Naive thymus-derived CD4-positive, alpha-beta T cell (primary cell): ENCODE measurements around the gene TMLHE. TPM values are rescaled to one million over a fixed set of nuclear protein-coding genes. Genes with fewer than 3 reads are reported as not detected.
"Not testable (repeated sequence)": the region's sequence is repeated elsewhere in the genome, so short reads cannot be mapped to it uniquely, and the experiment has no call there.

Source experiments
- ATAC-seq: fragments of 150-1000 bp; cut with Tn5 transposase; 2 replicates; pipeline ENCODE4 v1.10.0; 2021; ENCODE audit warnings: mild to moderate bottlenecking, moderate library complexity
- CTCF ChIA-PET: fragments of 350-600 bp; sonication (Branson Sonifier 250); formaldehyde crosslinking; loops from one replicate; lab custom pipeline; 2021; ENCODE audit warnings: antibody characterized with exemption; lab: Charles Lee
- POLR2A ChIA-PET: fragments of 350-600 bp; sonication (Branson Sonifier 250); formaldehyde crosslinking; loops from one replicate; lab custom pipeline; 2021; ENCODE audit warnings: antibody characterized with exemption, inconsistent platforms; lab: Charles Lee
- DNase-seq, 9 donors: peaks; one replicate each; pipeline versions ENCODE4 v3.0.0 to v3.0.0-alpha.2; 2020 to 2022; ENCODE audit warnings: mixed read lengths in 1 of 9
- H3K27ac ChIP-seq: one replicate; pipeline ENCODE4 v1.7.0; 2013; ENCODE audit warnings: mild to moderate bottlenecking, low read depth, low read length, moderate library complexity
- H3K27me3 ChIP-seq, 2 donors: one replicate each; pipeline ENCODE4 v1.7.0; 2013; ENCODE audit warnings: low read length in 2 of 2, mild to moderate bottlenecking in 2 of 2, moderate library complexity in 2 of 2; ENCODE audit not compliant: control insufficient read depth in 2 of 2, insufficient read depth in 2 of 2
- H3K36me3 ChIP-seq, 3 experiments: 1 replicate in 2 of 3; 2 replicates in 1 of 3; pipeline ENCODE4 v1.7.0; 2013; ENCODE audit warnings: low read length in 3 of 3, mild to moderate bottlenecking in 3 of 3, moderate library complexity in 1 of 3; ENCODE audit not compliant: insufficient read depth in 3 of 3, control insufficient read depth in 2 of 3
- H3K4me1 ChIP-seq, 2 donors: one replicate each; pipeline ENCODE4 v1.7.0; 2013; ENCODE audit warnings: low read length in 2 of 2, mild to moderate bottlenecking in 2 of 2, moderate library complexity in 1 of 2; ENCODE audit not compliant: control insufficient read depth in 2 of 2, insufficient read depth in 2 of 2
- H3K4me3 ChIP-seq: 2 replicates; pipeline ENCODE4 v1.7.0; 2013; ENCODE audit warnings: mild to moderate bottlenecking, low read length
- H3K9me3 ChIP-seq, 3 experiments: 1 replicate in 2 of 3; 2 replicates in 1 of 3; pipeline ENCODE4 v1.7.0; 2013; ENCODE audit warnings: low read length in 3 of 3; ENCODE audit not compliant: control insufficient read depth in 2 of 3
- H3K27ac Mint-ChIP-seq, 9 donors: one replicate each; pipeline ENCODE4 v1.8.0; 2020 to 2022; ENCODE audit warnings: mixed read lengths in 9 of 9, mild to moderate bottlenecking in 8 of 9, moderate library complexity in 5 of 9, inconsistent platforms in 2 of 9
- H3K27me3 Mint-ChIP-seq, 5 donors: one replicate each; pipeline ENCODE4 v1.8.0; 2021 to 2022; ENCODE audit warnings: mixed read lengths in 5 of 5, mild to moderate bottlenecking in 1 of 5
- H3K36me3 Mint-ChIP-seq, 5 donors: one replicate each; pipeline ENCODE4 v1.8.0; 2020 to 2022; ENCODE audit warnings: mixed read lengths in 5 of 5, mild to moderate bottlenecking in 3 of 5, inconsistent platforms in 1 of 5
- H3K4me1 Mint-ChIP-seq, 7 donors: one replicate each; pipeline ENCODE4 v1.8.0; 2020 to 2022; ENCODE audit warnings: mixed read lengths in 7 of 7, mild to moderate bottlenecking in 3 of 7, inconsistent platforms in 1 of 7
- H3K4me3 Mint-ChIP-seq, 10 donors: one replicate each; pipeline ENCODE4 v1.8.0; 2020 to 2022; ENCODE audit warnings: mild to moderate bottlenecking in 10 of 10, mixed read lengths in 10 of 10, moderate library complexity in 6 of 10, inconsistent platforms in 2 of 10
- H3K9me3 Mint-ChIP-seq, 11 donors: one replicate each; pipeline ENCODE4 v1.8.0; 2020 to 2022; ENCODE audit warnings: mixed read lengths in 11 of 11, mild to moderate bottlenecking in 4 of 11, inconsistent platforms in 1 of 11, moderate library complexity in 1 of 11
- intact Hi-C, 2 donors: fragments of 100-400 bp; cut with micrococcal nuclease; formaldehyde crosslinking; loops; one replicate each; pipeline ENCODE4 v1.15.1; 2023
- microRNA-seq: library from miRNA; unstranded; fragments of <30 nt; microRNA quantifications from one replicate; pipeline ENCODE4 v1.2.0, GENCODE V29; 2022; ENCODE audit warnings: borderline microRNAs expressed
- polyA plus RNA-seq, 2 donors: library from polyadenylated mRNA; unstranded; fragments of 300-500 nt; fragmentation: Illumina TruSeq; gene quantifications; one replicate each; pipeline ENCODE4 v1.2.3, GENCODE V29; 2021
- total RNA-seq, 6 experiments: library from RNA in 5 of 6; stranded (reverse) in 5 of 6; gene quantifications; 1 replicate in 5 of 6; 2 replicates in 1 of 6; pipeline ENCODE4 v1.2.3 and lab custom pipeline; 2021 to 2026

Gene TMLHE
- total and polyA plus RNA-seq, 7 experiments from 2014 or later = 11.8 to 17.7 (median 14.0) TPM

- H3K4me3 ChIP-seq, H3K4me3 Mint-ChIP-seq, CTCF ChIA-PET, DNase-seq, intact Hi-C loops, H3K9me3 Mint-ChIP-seq, H3K27ac Mint-ChIP-seq, H3K27me3 ChIP-seq, H3K4me1 ChIP-seq, H3K4me1 Mint-ChIP-seq, POLR2A ChIA-PET, H3K27me3 Mint-ChIP-seq, H3K36me3 ChIP-seq, H3K27ac ChIP-seq, H3K9me3 ChIP-seq, H3K36me3 Mint-ChIP-seq: not testable (repeated sequence)
- ATAC-seq = peak; percentile 22
Observed at GRCh38 chrX:155460501-155460900, 152.3 kb downstream of the TMLHE start.

- H3K9me3 Mint-ChIP-seq, H3K4me3 Mint-ChIP-seq, H3K4me1 Mint-ChIP-seq, H3K27ac Mint-ChIP-seq, H3K36me3 ChIP-seq, H3K27ac ChIP-seq, POLR2A ChIA-PET, H3K9me3 ChIP-seq, CTCF ChIA-PET, H3K4me1 ChIP-seq, H3K36me3 Mint-ChIP-seq, DNase-seq, intact Hi-C loops, H3K4me3 ChIP-seq, H3K27me3 ChIP-seq, H3K27me3 Mint-ChIP-seq: not testable (repeated sequence)
- peak; percentile 79 for ATAC-seq
Observed at GRCh38 chrX:155458471-155458870, 154.3 kb downstream of the TMLHE start, which contains the start of gene F8A3. TSS of gene F8A3 (minus strand) at chrX:155458620. CDS start at chrX:155458600, 20 bp downstream.

- intact Hi-C loops, H3K27me3 Mint-ChIP-seq, H3K27me3 ChIP-seq, H3K4me3 Mint-ChIP-seq, H3K9me3 ChIP-seq, H3K27ac ChIP-seq, H3K4me1 ChIP-seq, H3K36me3 Mint-ChIP-seq, POLR2A ChIA-PET, H3K4me1 Mint-ChIP-seq, CTCF ChIA-PET, H3K4me3 ChIP-seq, H3K9me3 Mint-ChIP-seq, H3K36me3 ChIP-seq, DNase-seq, H3K27ac Mint-ChIP-seq: not testable (repeated sequence)
- peak; percentile 76 for ATAC-seq
Observed at GRCh38 chrX:155457761-155458447, 154.8 kb downstream of the TMLHE start.

GRCh38 chrX:155441097-155441496 is 171.7 kb downstream of the TMLHE start:
- Histone ChIP-seq H3K9me3 (no peaks in the 10 kb centered on the region), H3K4me3 (no peak overlapping the region), H3K36me3 (no peaks in the 10 kb centered on the region), H3K27me3 (no peaks in the 10 kb centered on the region), H3K4me1 (no peaks in the 10 kb centered on the region), H3K27ac (no peak overlapping the region)
- no peak for ATAC-seq
- no peak for DNase-seq
- Mint-ChIP-seq H3K4me1 (peaks cover 0 to 2% (median 0%) of the 10 kb centered on the region in 7 donors), H3K36me3 (peaks cover 0 to 24% (median 19%) of the 10 kb centered on the region in 5 donors), H3K27ac (no peak overlapping the region), H3K9me3 (peaks cover 0 to 40% (median 12%) of the 10 kb centered on the region in 11 donors), H3K27me3 (peaks cover 0 to 3% (median 0%) of the 10 kb centered on the region in 5 donors), H3K4me3 (no peak overlapping the region)
- CTCF ChIA-PET = no interaction called here
- POLR2A ChIA-PET = no interaction called here
- intact Hi-C loops = no loop called here

Small RNAs within 50 kb of the gene (microRNA-seq; reads per million reads assigned to microRNA genes)
- not detected for gene MIR1184-3

Other genes with a start within 250 kb of the TMLHE start
- gene F8A2, start 230.9 kb downstream of the TMLHE start, total RNA-seq = not detected
- not detected for gene F8A2, start 230.9 kb downstream of the TMLHE start, polyA plus RNA-seq
- 10 to 100 TPM in 3 of 5 experiments, under 1 TPM in 2; 0.38 to 21.7 (median 18.7) TPM for gene F8A3, start 154.3 kb downstream of the TMLHE start, total RNA-seq
- 10 to 100 TPM in 1 of 2 donors, 1 to 10 TPM in 1; 7.2 to 16.2 TPM for gene F8A3, start 154.3 kb downstream of the TMLHE start, polyA plus RNA-seq
- 1 to 10 TPM in 4 of 5 experiments, under 1 TPM in 1; 0.58 to 1.1 (median 1.1) TPM for gene SPRY3, start 366 bp downstream of the TMLHE start, total RNA-seq
- under 1 TPM; 0.05 to 0.08 TPM for gene SPRY3, start 366 bp downstream of the TMLHE start, polyA plus RNA-seq